Caco-2 (cell line): ENCODE measurements around the gene CNDP2. TPM values are rescaled to one million over a fixed set of nuclear protein-coding genes. Genes with fewer than 3 reads are reported as not detected.

Source experiments
- BruUV-seq: library from RNA; stranded (reverse); fragments of 400-500 nt; replicated peaks from 2 replicates; lab custom pipeline; 2021; lab: Mats Ljungman, UMichigan
- CTCF ChIA-PET: fragments of 300-600 bp; sonication (Branson Sonifier 250); formaldehyde crosslinking; loops from one replicate; lab custom pipeline; 2022; ENCODE audit warnings: antibody characterized with exemption; lab: Charles Lee
- POLR2A ChIA-PET: fragments of 300-600 bp; sonication (Branson Sonifier 250); formaldehyde crosslinking; loops from one replicate; lab custom pipeline; 2022; ENCODE audit warnings: antibody characterized with exemption; lab: Charles Lee
- DNase-seq, 2 experiments: peaks; one replicate each; pipeline versions ENCODE4 v3.0.0 to v3.0.0-alpha.2; 2020 to 2022
- H3K27me3 ChIP-seq: replicated peaks from 2 replicates; pipeline ENCODE4 v1.6.0; 2011; ENCODE audit warnings: low read length; ENCODE audit not compliant: control insufficient read depth, insufficient read depth
- H3K36me3 ChIP-seq: 2 replicates; pipeline ENCODE4 v1.5.1; 2011; ENCODE audit warnings: low read length; ENCODE audit not compliant: control insufficient read depth, insufficient read depth
- H3K4me1 ChIP-seq: fragments of 250-450 bp; sonication (Bioruptor Pico); 2 replicates; pipeline ENCODE4 v1.5.1; 2020; ENCODE audit warnings: mild to moderate bottlenecking
- H3K4me3 ChIP-seq: 2 replicates; pipeline ENCODE4 v1.5.1; 2011; ENCODE audit warnings: low read depth, mild to moderate bottlenecking, control low read depth, low read length
- H3K9me3 ChIP-seq: fragments of 250-450 bp; sonication (Bioruptor Pico); 2 replicates; pipeline ENCODE4 v1.5.1; 2020; ENCODE audit warnings: mild to moderate bottlenecking, moderate library complexity
- H3K27ac Mint-ChIP-seq: one replicate; pipeline ENCODE4 v1.8.0; 2022; ENCODE audit warnings: mixed read lengths; ENCODE audit not compliant: unreplicated experiment
- H3K27me3 Mint-ChIP-seq: one replicate; pipeline ENCODE4 v1.8.0; 2022; ENCODE audit warnings: mixed read lengths; ENCODE audit not compliant: insufficient read depth, unreplicated experiment
- H3K36me3 Mint-ChIP-seq: one replicate; pipeline ENCODE4 v1.8.0; 2022; ENCODE audit warnings: mild to moderate bottlenecking, mixed read lengths; ENCODE audit not compliant: insufficient read depth, unreplicated experiment
- H3K4me1 Mint-ChIP-seq: one replicate; pipeline ENCODE4 v1.8.0; 2022; ENCODE audit warnings: low read depth, mixed read lengths; ENCODE audit not compliant: unreplicated experiment
- H3K4me3 Mint-ChIP-seq: one replicate; pipeline ENCODE4 v1.8.0; 2022; ENCODE audit warnings: mild to moderate bottlenecking, moderate library complexity, mixed read lengths; ENCODE audit not compliant: unreplicated experiment
- H3K9me3 Mint-ChIP-seq: one replicate; pipeline ENCODE4 v1.8.0; 2022; ENCODE audit warnings: mixed read lengths; ENCODE audit not compliant: unreplicated experiment
- CTCF ChIP-seq, 2 experiments: fragments of 200-600 bp in 1 of 2; IDR thresholded peaks; 1 replicate in 1 of 2; 2 replicates in 1 of 2; pipeline versions ENCODE4 v1.5.1 to v1.8.0; 2011 to 2022; ENCODE audit warnings: antibody characterized with exemption in 1 of 2, control low read depth in 1 of 2, inconsistent platforms in 1 of 2, low read depth in 1 of 2, low read length in 1 of 2, mild to moderate bottlenecking in 1 of 2, moderate library complexity in 1 of 2; ENCODE audit not compliant: insufficient read depth in 1 of 2, severe bottlenecking in 1 of 2, unreplicated experiment in 1 of 2
- intact Hi-C: fragments of 100-400 bp; cut with micrococcal nuclease; formaldehyde crosslinking; loops from one replicate; pipeline ENCODE4 v1.10.0; 2022; ENCODE audit not compliant: unreplicated experiment
- total RNA-seq: library from RNA; stranded (reverse); gene quantifications from 2 replicates; pipeline ENCODE4 v1.2.3, GENCODE V29; 2022

The CNDP2 gene
- total RNA-seq, 1 experiment from 2014 or later, result 113 TPM

DNA sequence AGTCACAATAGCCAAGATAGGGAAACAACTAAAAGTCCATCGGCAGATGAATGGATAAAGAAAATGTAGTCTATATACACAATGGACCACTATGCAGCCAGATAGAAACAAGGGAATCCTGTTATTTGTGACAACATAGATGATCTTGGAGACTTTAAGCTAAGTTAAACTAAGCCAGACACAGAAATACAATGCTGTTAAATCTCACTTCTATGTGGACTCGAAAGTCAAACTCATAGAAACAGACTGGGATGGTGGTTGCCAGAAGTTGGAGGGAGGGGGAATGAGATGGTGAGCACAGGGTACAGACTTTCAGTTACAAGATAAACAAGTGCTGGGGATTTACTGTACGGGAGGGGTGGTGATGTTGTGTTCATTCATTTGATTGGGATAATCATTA lies 32.8 kb downstream of the CNDP2 start:
- no peaks in the 10 kb centered on the region for H3K4me1 ChIP-seq
- H3K4me3 ChIP-seq, result no peak overlapping the region
- H3K27me3 Mint-ChIP-seq, result no peaks in the 10 kb centered on the region
- H3K36me3 ChIP-seq, result no peaks in the 10 kb centered on the region
- intact Hi-C loops, result no loop called here
- H3K4me1 Mint-ChIP-seq, result peaks cover 7% of the 10 kb centered on the region
- no peaks in the 10 kb centered on the region for H3K27me3 ChIP-seq
- BruUV-seq, result no TSS peak
- no peaks in the 10 kb centered on the region for H3K9me3 ChIP-seq
- POLR2A ChIA-PET, result no interaction called here
- CTCF ChIA-PET, result no interaction called here
- no peaks in the 10 kb centered on the region for H3K36me3 Mint-ChIP-seq
- TF ChIP-seq CTCF (IDR thresholded peaks at IDR 0.05; ENCODE audit: insufficient read depth in 1 of 2, low read depth in 1 of 2, low read length in 1 of 2, severe bottlenecking in 1 of 2, unreplicated experiment in 1 of 2), result no peak
- DNase-seq, result no peak
- H3K4me3 Mint-ChIP-seq, result no peak overlapping the region
- H3K27ac Mint-ChIP-seq, result no peak overlapping the region
- no peaks in the 10 kb centered on the region for H3K9me3 Mint-ChIP-seq

DNA sequence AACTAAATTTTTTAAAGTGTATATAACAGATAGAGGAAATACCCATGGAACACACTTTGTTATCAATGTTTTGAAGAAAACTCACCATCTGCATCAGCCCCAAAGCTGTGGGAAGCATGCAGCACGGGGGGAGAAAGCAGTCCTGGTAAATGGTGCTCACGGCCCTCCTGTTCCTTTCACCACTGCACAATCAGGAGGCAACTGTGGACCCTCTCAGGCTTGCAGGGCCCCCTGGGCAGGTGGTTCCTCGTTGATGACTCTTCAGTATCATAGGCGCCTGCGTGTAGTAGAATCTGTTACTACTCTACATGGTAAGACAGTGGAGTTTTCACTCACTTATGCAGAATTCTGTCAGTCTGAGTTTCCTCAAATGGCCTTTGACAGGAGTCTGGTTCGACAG lies 33.2 kb downstream of the CNDP2 start:
- no peaks in the 10 kb centered on the region for H3K4me1 ChIP-seq
- H3K4me1 Mint-ChIP-seq, result peaks cover 7% of the 10 kb centered on the region
- no peak overlapping the region for H3K4me3 Mint-ChIP-seq

GRCh38 chr18:74529811-74530583 lies 33.8 kb downstream of the CNDP2 start:
- H3K4me1 ChIP-seq, result no peaks in the 10 kb centered on the region
- DNase-seq, result no peak
- Mint-ChIP-seq H3K36me3 (no peaks in the 10 kb centered on the region), H3K4me1 (peaks cover 7% of the 10 kb centered on the region), H3K4me3 (no peak overlapping the region), H3K27me3 (no peaks in the 10 kb centered on the region), H3K9me3 (no peaks in the 10 kb centered on the region), H3K27ac (no peak overlapping the region)
- CTCF ChIA-PET, result no interaction called here
- no peaks in the 10 kb centered on the region for H3K27me3 ChIP-seq
- intact Hi-C loops, result no loop called here
- no peaks in the 10 kb centered on the region for H3K36me3 ChIP-seq
- no TSS peak for BruUV-seq
- H3K4me3 ChIP-seq, result no peak overlapping the region
- POLR2A ChIA-PET, result no interaction called here
- no peaks in the 10 kb centered on the region for H3K9me3 ChIP-seq
- TF ChIP-seq CTCF (IDR thresholded peaks at IDR 0.05; ENCODE audit: insufficient read depth in 1 of 2, low read depth in 1 of 2, low read length in 1 of 2, severe bottlenecking in 1 of 2, unreplicated experiment in 1 of 2), result no peak

More for the DNA sequence above, 33.2 kb downstream of the CNDP2 start:
- H3K36me3 Mint-ChIP-seq, result no peaks in the 10 kb centered on the region
- no peaks in the 10 kb centered on the region for H3K9me3 ChIP-seq
- no peak for DNase-seq
- no peaks in the 10 kb centered on the region for H3K27me3 Mint-ChIP-seq
- no TSS peak for BruUV-seq
- no peaks in the 10 kb centered on the region for H3K9me3 Mint-ChIP-seq
- no peaks in the 10 kb centered on the region for H3K36me3 ChIP-seq
- intact Hi-C loops, result no loop called here
- no peak overlapping the region for H3K4me3 ChIP-seq
- H3K27me3 ChIP-seq, result no peaks in the 10 kb centered on the region
- H3K27ac Mint-ChIP-seq, result no peak overlapping the region
- ChIA-PET POLR2A (no interaction called here), CTCF (no interaction called here)
- no peak for TF ChIP-seq CTCF (IDR thresholded peaks at IDR 0.05; ENCODE audit: insufficient read depth in 1 of 2, low read depth in 1 of 2, low read length in 1 of 2, severe bottlenecking in 1 of 2, unreplicated experiment in 1 of 2)
